C4-2B (cell line): Measurements from ENCODE around the gene TSC22D4.

Experiments
- CTCF ChIP-seq: fragments of 450-650 bp; conservative IDR thresholded peaks from 2 replicates; pipeline ENCODE4 v1.5.1; 2017; ENCODE audit warnings: mild to moderate bottlenecking
- ZFX ChIP-seq: fragments of 450-650 bp; IDR thresholded peaks from 2 replicates; pipeline ENCODE4 v1.6.1; 2017

- TF ChIP-seq CTCF (no peak), ZFX (peak; percentile 61; the same call in 1 of the 2 replicates)
Measured at GRCh38 chr7:100428199-100428966, 50.6 kb downstream of the TSC22D4 start, which contains the start of gene ZCWPW1.
